Measurements from ENCODE around the gene CBLN3. TPM values are rescaled to one million over a fixed set of nuclear protein-coding genes. Genes with fewer than 3 reads are reported as not detected.

Gene CBLN3
- total and polyA plus RNA-seq, 12 donors: 0.24 to 2.5 (median 0.92) TPM

- H3K9me3 ChIP-seq: no peaks in the 10 kb centered on the region
- 94 to 95% methylated on average over 18 of the region's 18 CpGs for WGBS, 2 donors
- DNase-seq: no peak
- intact Hi-C loops (cut with DNase I): no loop called here
- no peak for TF ChIP-seq CTCF (IDR thresholded peaks at IDR 0.05)
- H3K4me3 ChIP-seq: no peak overlapping the region
- peaks cover 0 to 67% (median 18%) of the 10 kb centered on the region in 9 donors for H3K36me3 ChIP-seq
- peaks cover 3 to 32% (median 19%) of the 10 kb centered on the region in 9 donors for H3K4me1 ChIP-seq
- no peaks in the 10 kb centered on the region for H3K27me3 ChIP-seq
- no peak overlapping the region for H3K27ac ChIP-seq
- ATAC-seq: no peak
Observed at GRCh38 chr14:24407608-24408325, 21.7 kb downstream of the CBLN3 start.

GRCh38 chr14:24406416-24406815 is 23.1 kb downstream of the CBLN3 start:
- H3K4me1 ChIP-seq: peaks cover 11 to 39% (median 32%) of the 10 kb centered on the region in 9 donors

GRCh38 chr14:24404814-24405213 is 24.7 kb downstream of the CBLN3 start:
- no peaks in the 10 kb centered on the region for H3K27me3 ChIP-seq
- H3K36me3 ChIP-seq: peaks cover 0 to 38% (median 16%) of the 10 kb centered on the region in 9 donors
- no peak for DNase-seq
- H3K4me3 ChIP-seq: no peak overlapping the region
- intact Hi-C loops (cut with DNase I): no loop called here
- TF ChIP-seq CTCF (IDR thresholded peaks at IDR 0.05): no peak
- 52 to 63% methylated on average over 4 of the region's 4 CpGs for WGBS, 2 donors
- H3K4me1 ChIP-seq: peaks cover 11 to 55% (median 47%) of the 10 kb centered on the region in 9 donors
- H3K9me3 ChIP-seq: no peaks in the 10 kb centered on the region
- H3K27ac ChIP-seq: peak overlapping the region in 1 of 10 donors; percentile 25
- no peak for ATAC-seq

More at GRCh38 chr14:24406416-24406815, 23.1 kb downstream of the CBLN3 start:
- H3K9me3 ChIP-seq: no peaks in the 10 kb centered on the region
- intact Hi-C loops (cut with DNase I): no loop called here
- TF ChIP-seq CTCF (IDR thresholded peaks at IDR 0.05): no peak
- 93 to 95% methylated on average over 6 of the region's 6 CpGs for WGBS, 2 donors
- ATAC-seq (no peak), DNase-seq (no peak)
- no peaks in the 10 kb centered on the region for H3K27me3 ChIP-seq
- no peak overlapping the region for H3K4me3 ChIP-seq
- H3K27ac ChIP-seq: no peak overlapping the region
- H3K36me3 ChIP-seq: peaks cover 0 to 54% (median 18%) of the 10 kb centered on the region in 9 donors

- Histone ChIP-seq H3K9me3 (no peaks in the 10 kb centered on the region), H3K27me3 (no peaks in the 10 kb centered on the region), H3K4me1 (peaks cover 11 to 62% (median 50%) of the 10 kb centered on the region in 9 donors), H3K36me3 (peaks cover 0 to 24% (median 3%) of the 10 kb centered on the region in 9 donors), H3K4me3 (peak overlapping the region in 1 of 10 donors; percentile 16), H3K27ac (peak overlapping the region in 6 of 10 donors; percentile 4 to 60 (median 15))
- ATAC-seq: peak in 3 of 8 donors; percentile 14 to 38 (median 26)
- 40 to 49% methylated on average over 7 of the region's 7 CpGs for WGBS, 2 donors
- DNase-seq: peak in 1 of 2 donors; percentile 37
- TF ChIP-seq CTCF (IDR thresholded peaks at IDR 0.05): no peak
- intact Hi-C loops (cut with DNase I): no loop called here
Observed at GRCh38 chr14:24403294-24403998, 26.0 kb downstream of the CBLN3 start.

All from heart right ventricle (tissue), 16 donors.